B cell (primary cell): ENCODE data around the gene ATXN1. TPM values are rescaled to one million over a fixed set of nuclear protein-coding genes. Genes with fewer than 3 reads are reported as not detected.

Source experiments
- ATAC-seq: fragments of 200-7000 bp; cut with Tn5 transposase; one replicate; pipeline ENCODE4 v1.10.0; 2021; ENCODE audit warnings: low read depth, mild to moderate bottlenecking, moderate number of reproducible peaks, moderate library complexity
- CTCF ChIA-PET: fragments of 350-600 bp; sonication (Branson Sonifier 250); formaldehyde crosslinking; loops from one replicate; lab custom pipeline; 2021; ENCODE audit warnings: antibody characterized with exemption, inconsistent platforms; lab: Charles Lee
- POLR2A ChIA-PET: fragments of 350-600 bp; sonication (Branson Sonifier 250); formaldehyde crosslinking; loops from one replicate; lab custom pipeline; 2021; ENCODE audit warnings: antibody characterized with exemption; lab: Charles Lee
- DNase-seq: peaks from one replicate; pipeline ENCODE4 v3.0.0; 2013
- H2AFZ ChIP-seq: 2 replicates; pipeline ENCODE4 v1.6.1; 2012; ENCODE audit warnings: mild to moderate bottlenecking, low read depth, low read length; ENCODE audit not compliant: insufficient read depth, poor library complexity, severe bottlenecking
- H3K27ac ChIP-seq, 2 donors: 1 replicate in 1 of 2; 2 replicates in 1 of 2; pipeline ENCODE4 v1.5.1; 2012 to 2013; ENCODE audit warnings: low read length in 2 of 2, mild to moderate bottlenecking in 2 of 2, moderate library complexity in 1 of 2
- H3K27me3 ChIP-seq, 4 experiments: fragments of 200-600 bp in 1 of 4; sonication (generic) in 1 of 4; replicated peaks in 1 of 4; 1 replicate in 2 of 4; 2 replicates in 2 of 4; pipeline versions ENCODE4 v1.6.1 to v1.7.0; 2013 to 2016; ENCODE audit warnings: low read length in 3 of 4, mild to moderate bottlenecking in 2 of 4, mixed read lengths in 1 of 4, moderate library complexity in 1 of 4; ENCODE audit not compliant: insufficient read depth in 4 of 4, control insufficient read depth in 3 of 4; ENCODE audit errors: control extremely low read depth in 1 of 4
- H3K36me3 ChIP-seq, 2 experiments: replicated peaks in 1 of 2; 1 replicate in 1 of 2; 2 replicates in 1 of 2; pipeline versions ENCODE4 v1.6.1 to v1.7.1; 2013; ENCODE audit warnings: low read length in 1 of 2; ENCODE audit not compliant: insufficient read depth in 2 of 2, control insufficient read depth in 1 of 2; ENCODE audit errors: control extremely low read depth in 1 of 2, extremely low read depth in 1 of 2
- H3K4me1 ChIP-seq, 2 donors: fragments of 200-600 bp in 1 of 2; sonication (generic) in 1 of 2; 1 replicate in 1 of 2; 2 replicates in 1 of 2; pipeline versions ENCODE4 v1.5.1 to v1.6.1; 2013 to 2017; ENCODE audit warnings: low read length in 2 of 2; ENCODE audit not compliant: control insufficient read depth in 2 of 2, insufficient read depth in 2 of 2
- H3K4me2 ChIP-seq: replicated peaks from 2 replicates; pipeline ENCODE3; 2012; ENCODE audit warnings: mild to moderate bottlenecking, low read depth, low read length; ENCODE audit not compliant: poor library complexity, severe bottlenecking
- H3K4me3 ChIP-seq, 5 experiments: fragments of 200-600 bp in 1 of 5; sonication (generic) in 1 of 5; 1 replicate in 3 of 5; 2 replicates in 2 of 5; pipeline versions ENCODE4 v1.5.1 to v1.7.0; 2011 to 2016; ENCODE audit warnings: low read length in 4 of 5, mild to moderate bottlenecking in 4 of 5, low read depth in 2 of 5, control low read depth in 1 of 5, moderate library complexity in 1 of 5; ENCODE audit not compliant: insufficient read depth in 1 of 5; ENCODE audit errors: control extremely low read depth in 1 of 5, extremely low read depth in 1 of 5
- H3K79me2 ChIP-seq: fragments of 200-600 bp; sonication (generic); one replicate; pipeline ENCODE4 v1.6.0; 2016; ENCODE audit warnings: low read length; ENCODE audit not compliant: control insufficient read depth, insufficient read depth
- H3K9ac ChIP-seq: fragments of 200-600 bp; sonication (generic); 2 replicates; pipeline ENCODE4 v1.6.1; 2017; ENCODE audit warnings: mild to moderate bottlenecking, low read length, moderate library complexity
- H3K9me3 ChIP-seq, 3 donors: one replicate each; pipeline versions ENCODE4 v1.6.1 to v1.7.1; 2013; ENCODE audit warnings: low read length in 2 of 3; ENCODE audit not compliant: control insufficient read depth in 2 of 3, insufficient read depth in 1 of 3; ENCODE audit errors: control extremely low read depth in 1 of 3
- H4K20me1 ChIP-seq: 2 replicates; pipeline ENCODE4 v1.6.0; 2012; ENCODE audit warnings: mild to moderate bottlenecking, low read length; ENCODE audit not compliant: insufficient read depth, control insufficient read depth, poor library complexity, severe bottlenecking
- H3K27ac Mint-ChIP-seq: one replicate; pipeline ENCODE4 v1.8.0; 2021; ENCODE audit warnings: mixed read lengths
- H3K27me3 Mint-ChIP-seq: one replicate; pipeline ENCODE4 v1.8.0; 2021; ENCODE audit warnings: mixed read lengths
- H3K4me1 Mint-ChIP-seq: one replicate; pipeline ENCODE4 v1.8.0; 2021; ENCODE audit warnings: mixed read lengths
- H3K4me3 Mint-ChIP-seq: one replicate; pipeline ENCODE4 v1.8.0; 2021; ENCODE audit warnings: mixed read lengths
- H3K9me3 Mint-ChIP-seq: one replicate; pipeline ENCODE4 v1.8.0; 2022; ENCODE audit warnings: mixed read lengths; ENCODE audit not compliant: insufficient read depth
- CTCF ChIP-seq: fragments of 200-600 bp; IDR thresholded peaks from one replicate; pipeline ENCODE4 v1.8.0; 2022; ENCODE audit warnings: antibody characterized with exemption, mild to moderate bottlenecking
- EZH2 ChIP-seq: IDR thresholded peaks from 2 replicates; pipeline ENCODE4 v1.6.1; 2012; ENCODE audit warnings: borderline replicate concordance, low read depth, mild to moderate bottlenecking, moderate library complexity, low read length; ENCODE audit not compliant: insufficient read depth, poor library complexity, severe bottlenecking
- WGBS: methylation state at CpG from one replicate; pipeline ENCODE4 v1.1.5; 2013; ENCODE audit warnings: missing lambda C conversion rate; ENCODE audit not compliant: insufficient coverage; 5-methylcytosine and 5-hydroxymethylcytosine counted together
- intact Hi-C: fragments of 100-400 bp; cut with micrococcal nuclease; formaldehyde crosslinking; loops from one replicate; pipeline ENCODE4 v1.10.0; 2022
- polyA plus RNA-seq: library from polyadenylated mRNA; depleted of rRNA; stranded (reverse); fragments of >200 nt; gene quantifications from 2 replicates; pipeline ENCODE4 v1.2.3, GENCODE V29; 2012
- total RNA-seq, 2 donors: library from RNA; stranded (reverse); fragments of 120-200 nt in 1 of 2; gene quantifications; 1 replicate in 1 of 2; 2 replicates in 1 of 2; pipeline versions ENCODE4 v1.2.3 to v1.2.4, GENCODE V29; 2013 to 2022

The ATXN1 gene
- total and polyA plus RNA-seq, 2 donors (not counting 1 experiment from before 2014, with no cell fraction given): 5.7 to 63.8 TPM

- H3K27me3 Mint-ChIP-seq: peaks cover 3% of the 10 kb centered on the region
Measured at GRCh38 chr6:16765235-16765634, 4.0 kb upstream of the ATXN1 start.

More at GRCh38 chr6:16765235-16765634, 4.0 kb upstream of the ATXN1 start:
- H3K4me3 ChIP-seq: no peak overlapping the region
- no peak overlapping the region for H3K4me2 ChIP-seq
- peaks cover 25% of the 10 kb centered on the region for H3K4me1 Mint-ChIP-seq
- H3K27ac Mint-ChIP-seq: no peak overlapping the region
- TF ChIP-seq EZH2: no peak
- TF ChIP-seq CTCF: no peak
- no peaks in the 10 kb centered on the region for H3K36me3 ChIP-seq
- CTCF ChIA-PET: interaction anchor here (1.0 to 4.9 kb wide), 6 partner anchors 8 to 433 kb away, joined by 3 to 108 read pairs (median 42); no protein-coding TSS in a partner anchor
- H3K9me3 Mint-ChIP-seq: no peaks in the 10 kb centered on the region
- no peak overlapping the region for H3K9ac ChIP-seq
- H3K9me3 ChIP-seq: no peaks in the 10 kb centered on the region
- H3K4me1 ChIP-seq: peaks cover 7 to 19% of the 10 kb centered on the region in 2 donors
- H4K20me1 ChIP-seq: no peaks in the 10 kb centered on the region
- H2AFZ ChIP-seq: no peak overlapping the region
- DNase-seq (no peak), ATAC-seq (no peak)
- H3K4me3 Mint-ChIP-seq: no peak overlapping the region
- no CpG with 5 or more reads among the region's 3 CpGs for WGBS
- peaks cover 0 to 14% (median 0%) of the 10 kb centered on the region in 4 experiments for H3K27me3 ChIP-seq
- H3K27ac ChIP-seq: no peak overlapping the region
- POLR2A ChIA-PET: no interaction called here
- no peaks in the 10 kb centered on the region for H3K79me2 ChIP-seq
- intact Hi-C loops: loop anchor here (2.0 to 10.0 kb wide), 2 partner anchors 528 to 630 kb away; no protein-coding TSS in a partner anchor
